Calu3 (cell line): ENCODE measurements around the gene KIF12. TPM values are rescaled to one million over a fixed set of nuclear protein-coding genes. Genes with fewer than 3 reads are reported as not detected.

Source experiments
- BruUV-seq: library from RNA; stranded (reverse); fragments of 400-500 nt; replicated peaks from 2 replicates; lab custom pipeline; 2021; lab: Mats Ljungman, UMichigan
- CTCF ChIA-PET: fragments of 300-600 bp; sonication (Branson Sonifier 250); formaldehyde crosslinking; loops from one replicate; lab custom pipeline; 2022; ENCODE audit warnings: antibody characterized with exemption; lab: Charles Lee
- DNase-seq: peaks from one replicate; pipeline ENCODE4 v3.0.0; 2022
- H3K27ac Mint-ChIP-seq: one replicate; pipeline ENCODE4 v1.8.0; 2022; ENCODE audit warnings: mixed read lengths; ENCODE audit not compliant: unreplicated experiment
- H3K27me3 Mint-ChIP-seq: one replicate; pipeline ENCODE4 v1.8.0; 2022; ENCODE audit warnings: mixed read lengths; ENCODE audit not compliant: unreplicated experiment
- H3K36me3 Mint-ChIP-seq: one replicate; pipeline ENCODE4 v1.8.0; 2022; ENCODE audit warnings: mild to moderate bottlenecking, moderate library complexity, mixed read lengths; ENCODE audit not compliant: insufficient read depth, unreplicated experiment
- H3K4me1 Mint-ChIP-seq: one replicate; pipeline ENCODE4 v1.8.0; 2022; ENCODE audit warnings: mild to moderate bottlenecking, low read depth, mixed read lengths; ENCODE audit not compliant: unreplicated experiment
- H3K4me3 Mint-ChIP-seq: one replicate; pipeline ENCODE4 v1.8.0; 2022; ENCODE audit warnings: mild to moderate bottlenecking, low read depth, moderate library complexity, mixed read lengths; ENCODE audit not compliant: unreplicated experiment
- H3K9me3 Mint-ChIP-seq: one replicate; pipeline ENCODE4 v1.8.0; 2022; ENCODE audit warnings: low read depth, mixed read lengths; ENCODE audit not compliant: unreplicated experiment
- CTCF ChIP-seq: fragments of 200-600 bp; IDR thresholded peaks from one replicate; pipeline ENCODE4 v1.8.0; 2022; ENCODE audit warnings: antibody characterized with exemption; ENCODE audit not compliant: unreplicated experiment
- intact Hi-C: fragments of 100-400 bp; cut with micrococcal nuclease; formaldehyde crosslinking; loops from one replicate; pipeline ENCODE4 v1.10.0; 2022; ENCODE audit not compliant: unreplicated experiment
- total RNA-seq: library from RNA; stranded (reverse); gene quantifications from 2 replicates; pipeline ENCODE4 v1.2.3, GENCODE V29; 2022

Gene KIF12
- total RNA-seq, 1 experiment from 2014 or later: 52.3 TPM

- Mint-ChIP-seq H3K9me3 (no peaks in the 10 kb centered on the region), H3K27ac (no peak overlapping the region), H3K27me3 (peaks cover 50% of the 10 kb centered on the region), H3K4me3 (no peak overlapping the region), H3K4me1 (no peaks in the 10 kb centered on the region), H3K36me3 (no peaks in the 10 kb centered on the region)
- DNase-seq: no peak
- CTCF ChIA-PET: interaction anchor here (1.3 to 1.5 kb wide), 2 partner anchors 33 kb away, joined by 5 to 6 read pairs; no protein-coding TSS in a partner anchor
- no peak for TF ChIP-seq CTCF
- BruUV-seq: no TSS peak
- intact Hi-C loops: no loop called here
Observed at GRCh38 chr9:114140850-114141249, 41.8 kb upstream of the KIF12 start.

GRCh38 chr9:114140401-114140800 lies 41.3 kb upstream of the KIF12 start:
- Mint-ChIP-seq H3K36me3 (no peaks in the 10 kb centered on the region), H3K4me3 (no peak overlapping the region), H3K27me3 (peaks cover 54% of the 10 kb centered on the region), H3K4me1 (no peaks in the 10 kb centered on the region), H3K27ac (no peak overlapping the region), H3K9me3 (no peaks in the 10 kb centered on the region)
- no TSS peak for BruUV-seq
- TF ChIP-seq CTCF: no peak
- no peak for DNase-seq
- intact Hi-C loops: no loop called here
- CTCF ChIA-PET: interaction anchor here (1.3 kb wide), 1 partner anchor 32 kb away, joined by 5 read pairs; no protein-coding TSS in a partner anchor

DNA sequence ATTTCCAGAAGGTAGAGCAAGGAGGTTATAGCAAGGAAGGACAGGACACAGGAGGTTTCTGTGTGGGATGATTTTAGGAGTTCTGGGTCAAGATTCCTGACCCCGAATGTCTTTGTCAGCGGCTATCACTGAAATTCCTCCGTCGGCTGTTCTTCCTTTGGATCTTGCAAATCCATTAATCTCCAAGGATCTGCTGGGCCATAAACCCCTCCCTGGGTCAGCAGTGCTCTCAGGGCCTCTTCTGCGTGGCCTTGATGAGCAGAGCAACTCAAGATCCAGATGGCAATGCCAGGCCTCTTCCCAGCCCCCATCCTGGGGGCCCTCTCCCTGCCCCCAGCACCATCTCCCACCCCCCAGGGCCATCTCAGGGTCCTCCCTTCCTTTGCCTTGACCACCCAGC lies 40.0 kb upstream of the KIF12 start:
- H3K27ac Mint-ChIP-seq: no peak overlapping the region
- H3K4me3 Mint-ChIP-seq: no peak overlapping the region
- no peaks in the 10 kb centered on the region for H3K36me3 Mint-ChIP-seq
- CTCF ChIA-PET: no interaction called here
- peaks cover 66% of the 10 kb centered on the region for H3K27me3 Mint-ChIP-seq
- BruUV-seq: no TSS peak
- intact Hi-C loops: no loop called here
- H3K4me1 Mint-ChIP-seq: no peaks in the 10 kb centered on the region
- H3K9me3 Mint-ChIP-seq: no peaks in the 10 kb centered on the region
- DNase-seq: no peak
- TF ChIP-seq CTCF: no peak

DNA sequence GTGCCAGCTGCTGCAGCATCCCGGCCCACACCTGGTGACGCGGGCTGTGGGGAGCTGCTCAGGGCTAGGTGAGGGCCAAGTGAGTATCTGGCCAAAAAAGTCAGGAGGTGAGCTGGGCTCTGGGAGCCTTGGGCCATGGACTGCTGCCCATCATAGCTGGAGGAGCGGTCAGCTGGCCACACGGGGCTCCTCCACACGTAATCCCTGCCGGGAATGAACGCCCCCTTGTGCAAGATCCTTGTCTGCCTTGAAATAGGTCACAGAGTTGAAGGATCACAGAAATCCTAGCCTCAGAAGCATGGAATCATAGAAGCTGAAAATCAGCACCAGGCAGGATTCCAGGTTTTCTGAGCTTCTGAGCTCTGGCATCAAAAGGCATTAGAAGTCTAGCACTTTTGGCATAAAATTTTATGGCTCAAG lies 39.5 kb upstream of the KIF12 start:
- DNase-seq: no peak
- no peaks in the 10 kb centered on the region for H3K4me1 Mint-ChIP-seq
- no TSS peak for BruUV-seq
- no peaks in the 10 kb centered on the region for H3K36me3 Mint-ChIP-seq
- TF ChIP-seq CTCF: no peak
- no peaks in the 10 kb centered on the region for H3K9me3 Mint-ChIP-seq
- CTCF ChIA-PET: no interaction called here
- intact Hi-C loops: no loop called here
- peaks cover 69% of the 10 kb centered on the region for H3K27me3 Mint-ChIP-seq
- H3K4me3 Mint-ChIP-seq: no peak overlapping the region
- H3K27ac Mint-ChIP-seq: no peak overlapping the region
